NCI-H2081 (cell line): ENCODE data around the gene LRRC73.
A peak's percentile ranks its signal among the peaks of the same experiment; 100 is the strongest.
"Not testable (repeated sequence)": the region's sequence is repeated elsewhere in the genome, so short reads cannot be mapped to it uniquely, and the experiment has no call there.

Experiments used
- DNase-seq, 2 experiments: peaks; one replicate each; lab custom pipeline; 2025; lab: John Stamatoyannopoulos, UW

Gene LRRC73

GRCh38 chr6:43509984-43510826 lies at the start of gene LRRC73:
Gene LRRC73 (minus strand): TSS chr6:43510346. CDS start chr6:43509785, 561 bp downstream.
- DNase-seq = peak; percentile 63 to 65

GRCh38 chr6:43559328-43559727 lies 49.2 kb upstream of the LRRC73 start:
- no peak for DNase-seq

DNA sequence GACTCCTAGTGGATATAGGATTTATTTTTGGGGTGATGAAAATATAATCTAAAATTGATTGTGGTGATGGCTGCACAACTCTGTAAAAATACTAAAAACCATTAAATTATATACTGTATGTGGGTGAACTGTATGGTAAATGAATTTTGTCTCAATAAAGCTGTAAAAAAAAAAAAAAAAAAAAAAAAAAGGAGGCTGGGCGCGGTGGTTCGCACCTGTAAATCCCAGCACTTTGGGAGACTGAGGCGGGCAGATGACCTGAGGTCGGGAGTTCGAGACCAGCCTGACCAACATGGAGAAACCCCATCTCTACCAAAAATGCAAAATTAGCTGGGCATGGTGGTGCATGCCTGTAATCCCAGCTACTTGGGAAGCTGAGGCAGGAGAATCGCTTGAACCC lies 47.5 kb upstream of the LRRC73 start:
- DNase-seq = not testable (repeated sequence)

DNA sequence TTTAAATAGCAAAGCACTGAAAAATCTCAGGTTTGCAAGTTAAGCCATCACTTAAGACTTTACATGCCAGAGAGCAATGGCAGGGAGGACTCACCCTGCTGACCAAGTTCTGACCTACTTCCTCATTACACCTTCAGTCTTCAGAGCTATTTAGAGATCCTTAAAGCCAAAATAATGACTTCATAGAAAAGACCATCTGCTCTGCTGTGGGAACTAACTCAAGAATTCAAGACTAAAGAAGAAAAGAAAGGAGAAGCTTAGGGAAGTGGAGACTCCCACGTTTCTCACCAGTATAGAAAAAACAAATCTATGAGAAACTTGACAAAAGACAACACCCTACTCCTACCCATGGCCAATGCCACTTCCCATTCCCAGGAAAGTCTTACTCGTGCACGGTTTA lies 37.1 kb upstream of the LRRC73 start:
- DNase-seq = no peak

DNA sequence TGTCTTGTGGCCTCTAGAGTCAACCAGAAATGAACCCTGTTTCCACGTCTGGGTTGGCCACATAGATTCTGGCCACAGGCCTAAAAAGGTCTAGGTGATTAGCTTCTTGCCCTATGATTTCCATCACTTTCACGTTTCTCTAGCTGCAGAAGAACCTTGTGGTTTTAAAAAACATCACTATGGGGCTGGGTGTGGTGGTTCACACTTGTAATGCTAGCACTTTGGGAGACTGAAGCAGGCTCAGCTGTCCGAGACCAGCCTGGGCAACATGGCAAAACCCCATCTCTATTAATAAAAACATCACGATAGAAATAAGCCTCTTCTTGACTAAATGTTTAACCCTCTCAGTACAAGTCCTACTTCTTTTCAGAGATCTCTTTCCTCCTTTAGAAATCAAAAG lies 34.3 kb upstream of the LRRC73 start:
- DNase-seq = no peak

DNA sequence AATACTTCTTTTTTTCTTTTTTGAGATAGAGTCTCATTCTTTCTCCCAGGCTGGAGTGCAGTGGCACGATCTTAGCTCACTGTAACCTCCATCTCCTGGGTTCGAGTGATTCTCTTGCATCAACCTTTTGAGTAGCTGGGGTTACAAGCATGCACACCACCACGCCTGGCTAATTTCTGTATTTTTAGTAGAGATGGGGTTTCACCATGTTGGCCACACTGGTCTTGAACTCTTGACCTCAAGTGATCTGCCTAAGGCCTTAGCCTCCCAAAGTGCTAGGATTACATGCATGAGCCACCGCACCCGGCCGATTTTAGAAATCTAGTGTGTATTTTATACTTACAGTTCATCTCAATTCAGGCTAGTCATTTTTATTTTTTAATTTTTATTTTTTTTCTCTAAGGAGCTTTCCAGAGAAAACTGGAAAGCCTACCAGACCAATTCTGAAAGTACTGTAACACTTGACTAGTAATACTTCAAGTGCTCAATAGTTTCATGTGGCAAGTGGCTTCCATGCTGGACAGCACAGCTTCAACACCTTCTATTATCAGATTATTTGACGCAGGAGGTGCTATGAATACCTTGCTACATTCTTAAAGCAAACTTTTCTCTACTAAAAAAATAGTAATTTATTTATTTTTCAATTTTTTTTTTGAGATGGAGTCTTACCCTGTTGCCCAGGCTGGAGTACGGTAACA lies 31.8 kb upstream of the LRRC73 start:
- no peak for DNase-seq

DNA sequence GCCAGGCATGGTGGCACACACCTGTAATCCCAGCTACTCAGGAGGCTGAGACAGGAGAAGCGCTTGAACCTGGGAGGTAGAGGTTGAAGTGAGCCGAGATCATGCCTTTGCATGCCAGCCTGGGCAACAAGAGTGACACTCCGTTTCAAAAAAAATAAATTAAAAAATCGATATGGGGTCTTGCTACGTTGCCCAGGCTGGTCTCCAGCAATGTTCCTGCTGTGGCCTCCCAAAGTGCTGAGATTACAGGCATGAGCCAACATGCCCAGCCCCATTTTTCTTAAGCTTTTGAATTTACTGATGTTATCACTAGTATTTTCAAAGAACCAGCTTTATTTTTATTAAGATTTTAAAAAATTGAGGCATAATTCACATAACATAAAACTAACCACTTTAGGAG lies 30.4 kb upstream of the LRRC73 start:
- no peak for DNase-seq

DNA sequence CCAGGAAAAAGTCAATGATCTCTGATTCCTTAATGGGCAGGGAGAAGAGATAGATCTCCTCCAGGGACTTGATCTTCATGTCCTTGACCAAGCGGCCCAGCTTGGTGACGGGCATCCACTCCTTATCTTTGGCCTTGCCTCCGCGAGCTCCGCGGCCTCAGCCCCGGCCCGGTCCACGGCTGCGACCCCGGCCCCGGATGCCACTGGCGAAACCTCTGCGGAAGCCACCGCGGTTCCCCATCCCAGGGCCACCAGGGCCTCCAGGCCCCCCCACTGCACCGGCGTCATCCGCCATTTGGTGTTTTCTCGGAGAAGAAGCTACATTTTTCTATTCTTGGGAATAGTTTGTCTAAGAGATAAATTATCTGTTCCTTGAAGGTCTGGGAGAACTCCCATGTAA lies 29.3 kb upstream of the LRRC73 start:
- not testable (repeated sequence) for DNase-seq

- DNase-seq = not testable (repeated sequence)
Observed at GRCh38 chr6:43538986-43539385, 28.8 kb upstream of the LRRC73 start.

- no peak for DNase-seq
Observed at GRCh38 chr6:43532201-43532600, 22.1 kb upstream of the LRRC73 start.

- no peak for DNase-seq
Observed at GRCh38 chr6:43524483-43524961, 14.4 kb upstream of the LRRC73 start.

GRCh38 chr6:43523284-43523683 lies 13.1 kb upstream of the LRRC73 start:
- no peak for DNase-seq

GRCh38 chr6:43522547-43523261 lies 12.6 kb upstream of the LRRC73 start:
- no peak for DNase-seq

DNA sequence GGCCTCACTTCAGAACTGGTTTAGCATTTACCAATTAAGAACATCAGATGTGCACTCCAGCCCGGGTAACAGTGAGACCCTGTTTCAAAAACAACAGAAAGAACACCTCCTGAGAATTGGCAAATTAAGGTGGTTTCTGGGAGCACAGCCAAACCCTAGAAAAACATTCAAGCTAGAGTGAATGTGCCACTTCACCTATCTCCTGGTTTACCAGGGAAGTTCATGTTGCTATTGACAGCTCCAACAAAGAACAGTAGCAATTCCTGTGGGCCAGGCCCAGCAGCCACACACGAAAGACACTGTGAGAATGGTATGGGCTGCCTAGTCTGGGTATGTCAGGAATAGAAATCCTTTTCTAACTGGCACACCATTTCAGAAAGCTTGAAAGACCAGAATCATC lies 11.7 kb upstream of the LRRC73 start:
- peak in 1 of 2 experiments; percentile 48 for DNase-seq

DNA sequence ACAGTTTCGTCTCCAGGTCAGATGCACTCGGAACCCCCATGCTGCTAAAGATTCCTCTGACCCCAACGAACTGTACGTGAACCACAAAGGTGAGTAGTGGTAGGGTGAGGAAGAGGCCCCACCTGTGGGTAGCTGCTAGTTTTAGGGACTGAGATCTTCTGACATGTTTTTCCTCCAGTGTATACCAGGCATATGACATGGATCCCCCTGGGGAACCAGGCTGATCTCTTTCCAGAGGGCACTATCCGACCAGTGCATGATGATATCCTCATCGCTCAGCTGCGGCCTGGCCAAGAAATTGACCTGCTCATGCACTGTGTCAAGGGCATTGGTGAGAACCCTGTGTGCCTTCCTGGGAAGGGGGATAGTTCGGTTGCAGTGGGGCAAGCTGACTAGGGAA lies 10.0 kb upstream of the LRRC73 start:
- DNase-seq = no peak

DNA sequence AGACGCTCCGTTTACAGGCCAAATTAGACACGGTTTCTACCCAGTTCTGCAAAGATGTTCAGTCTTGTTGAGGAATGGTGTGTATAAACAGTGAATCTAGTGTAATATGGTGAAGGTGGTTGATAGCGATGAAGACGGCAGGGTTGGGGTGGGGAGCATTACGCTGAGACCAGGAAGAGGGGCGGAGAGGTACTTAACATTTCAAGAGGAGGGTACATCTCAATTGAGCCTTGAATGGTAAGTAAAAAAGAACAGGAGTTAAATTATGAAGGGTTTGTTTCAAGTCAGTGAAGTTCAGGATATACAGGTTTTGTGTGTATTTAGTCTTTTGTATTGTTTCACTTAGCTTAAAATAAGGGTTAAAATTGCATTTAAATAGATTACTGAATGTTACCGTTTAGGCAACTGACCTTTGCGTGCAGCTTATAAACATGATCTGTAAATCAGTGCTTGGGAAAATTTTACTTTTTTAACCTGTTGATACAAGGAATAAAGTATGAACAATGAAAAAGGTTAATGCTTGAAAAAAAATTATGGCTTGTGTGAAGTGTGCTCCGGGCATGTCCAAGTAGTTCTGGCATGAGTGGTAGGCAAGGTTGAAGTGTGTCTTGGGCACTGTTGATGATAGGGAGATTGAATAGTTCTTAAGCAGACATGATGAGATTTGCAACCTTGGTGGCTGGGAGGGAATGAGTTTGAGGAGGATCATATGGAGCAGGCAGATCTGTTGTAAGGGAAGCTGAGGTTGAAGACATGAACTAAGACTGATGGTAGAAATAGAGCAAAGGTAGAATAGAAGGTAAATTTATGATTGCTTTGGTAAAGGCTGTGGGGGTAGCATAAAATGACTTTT lies 7.6 kb upstream of the LRRC73 start:
- no peak for DNase-seq

- peak; percentile 98 for DNase-seq
Observed at GRCh38 chr6:43516697-43517504, 6.8 kb upstream of the LRRC73 start, which contains the start of the genes POLR1C and YIPF3. Gene POLR1C (plus strand): TSS chr6:43517089. CDS start chr6:43517110, 21 bp downstream. Gene YIPF3 (minus strand): TSS chr6:43516926. CDS start chr6:43516807, 119 bp downstream.

DNA sequence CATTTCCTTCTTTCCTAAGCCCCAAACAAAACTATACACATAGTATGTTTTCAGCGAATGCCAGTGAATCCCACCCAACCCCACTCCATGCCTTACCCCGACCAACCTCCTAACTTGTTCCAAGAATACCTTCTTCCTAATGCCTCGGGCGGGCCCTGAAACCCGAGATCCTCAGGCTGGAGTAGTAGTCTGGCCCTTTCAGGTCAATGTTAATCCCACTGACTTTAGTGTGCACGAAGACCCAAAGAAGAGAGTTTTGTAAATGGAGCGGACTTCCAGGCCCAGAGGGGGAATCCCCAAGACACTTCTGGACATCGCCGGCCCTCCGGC lies 6.2 kb upstream of the LRRC73 start:
- no peak for DNase-seq

- DNase-seq = no peak
Observed at GRCh38 chr6:43515808-43516207, 5.7 kb upstream of the LRRC73 start.

DNA sequence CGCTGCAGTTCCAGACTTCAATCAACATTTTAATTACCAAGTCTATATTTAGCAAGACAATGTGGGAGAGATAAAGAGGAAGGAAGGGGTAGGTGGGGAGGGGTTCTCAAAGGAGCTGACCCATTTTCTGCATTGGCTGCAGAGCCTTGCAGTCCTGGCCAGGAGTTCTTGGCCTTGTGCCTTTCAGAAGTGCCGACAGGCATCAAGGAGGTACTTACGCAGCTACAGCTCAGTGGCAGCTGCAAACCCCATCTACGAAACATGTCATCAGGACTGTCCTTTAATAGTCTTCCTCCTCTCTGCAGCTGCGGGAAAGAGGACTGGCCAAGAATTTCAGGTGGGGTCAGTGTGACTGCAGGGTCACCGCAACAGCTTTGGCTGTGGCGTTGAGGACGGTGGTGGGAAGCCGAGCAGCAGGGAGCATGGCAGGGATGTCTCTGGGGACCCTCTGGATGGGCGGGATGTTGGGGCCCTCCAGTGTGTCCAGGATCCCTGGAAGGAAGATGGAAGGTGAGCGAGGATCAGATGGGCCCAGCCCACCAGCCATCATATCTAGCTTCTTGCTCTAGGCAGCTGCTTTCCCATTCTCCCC lies 1.8 kb upstream of the LRRC73 start:
- no peak for DNase-seq
